Stimulated activated CD4-positive, alpha-beta T cell treated with anti-CD3 and anti-CD28 coated beads, Interleukin-1b, Interleukin-23, amount 100 ng/mL, for 1 hour (primary cell): ENCODE measurements around the gene GNG4.
"Not testable (repeated sequence)": the region's sequence is repeated elsewhere in the genome, so short reads cannot be mapped to it uniquely, and the experiment has no call there.

ENCODE experiments used
- DNase-seq, 2 donors: peaks; one replicate each; pipeline ENCODE4 v3.0.0-alpha.2; 2020; ENCODE audit warnings: low read depth in 2 of 2

GNG4 gene

GRCh38 chr1:235625831-235626230, 23.8 kb downstream of the GNG4 start:
- DNase-seq: no peak

DNA sequence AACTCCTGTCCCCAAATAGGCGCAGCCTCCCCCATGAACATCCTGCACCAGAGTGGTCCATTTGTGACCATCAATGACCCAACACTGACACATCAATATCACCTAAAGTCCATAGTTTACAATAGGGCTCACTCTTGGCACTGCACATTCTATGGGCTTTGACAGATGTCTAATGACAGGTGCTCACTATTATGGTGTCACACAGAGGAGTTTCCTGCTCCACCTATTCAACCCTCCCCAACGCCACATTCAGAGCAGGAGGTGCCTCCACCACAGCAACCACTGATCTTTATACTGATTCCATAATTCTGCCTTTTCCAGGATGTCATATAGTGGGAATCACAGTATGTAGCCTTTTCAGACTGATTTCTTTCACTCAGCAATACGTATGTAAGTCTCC, 24.2 kb downstream of the GNG4 start:
- DNase-seq: no peak

DNA sequence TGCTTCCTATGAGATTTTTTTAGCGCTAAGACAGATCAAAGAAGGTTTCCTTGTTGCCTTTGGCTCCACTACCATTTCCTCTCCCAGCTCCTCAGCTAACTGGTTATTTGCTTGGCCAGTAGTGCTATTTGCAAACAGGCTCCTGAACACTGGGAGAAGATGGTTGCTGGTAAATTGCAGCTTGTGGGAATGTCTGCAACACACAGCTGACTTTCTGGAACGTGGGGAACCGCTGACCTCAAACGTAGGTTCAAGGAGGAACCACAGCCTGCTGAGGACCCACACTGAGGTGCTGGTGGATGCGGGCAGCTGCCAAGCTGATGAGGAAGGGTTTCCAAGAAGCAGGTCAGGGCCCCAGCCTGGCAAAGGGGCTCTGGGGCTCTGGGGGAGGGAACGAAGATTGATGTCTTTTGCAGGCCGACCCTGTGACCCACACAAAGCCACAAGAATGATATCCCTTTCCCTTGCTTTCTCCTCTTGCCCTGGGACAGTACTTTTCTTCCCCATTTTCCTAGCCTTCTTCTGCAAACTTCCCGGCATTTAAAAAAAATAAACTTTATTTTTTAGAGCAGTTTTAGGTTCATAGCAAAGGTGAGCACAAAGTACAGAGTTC, 24.8 kb downstream of the GNG4 start:
- DNase-seq: no peak

- no peak for DNase-seq
Measured at GRCh38 chr1:235622936-235623779, 26.4 kb downstream of the GNG4 start.

DNA sequence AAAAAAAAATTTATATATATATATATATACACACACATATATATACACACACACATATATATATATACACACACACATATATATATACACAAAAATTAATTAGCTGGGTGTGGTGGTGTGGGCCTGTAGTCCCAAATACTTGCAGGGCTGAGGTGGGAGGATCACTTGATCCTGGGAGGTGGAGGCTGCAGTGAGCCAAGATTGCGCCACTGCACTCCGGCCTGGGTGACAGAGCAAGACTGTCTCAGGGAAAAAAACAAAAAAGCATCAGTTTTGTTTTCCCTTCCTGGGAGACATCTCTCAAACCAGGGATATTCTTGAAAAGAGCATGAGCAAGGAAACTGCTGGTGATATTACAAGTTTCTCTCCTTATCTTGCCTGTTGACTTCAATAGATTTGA, 30.4 kb downstream of the GNG4 start:
- not testable (repeated sequence) for DNase-seq

GRCh38 chr1:235617808-235618207, 31.8 kb downstream of the GNG4 start:
- DNase-seq: no peak

DNA sequence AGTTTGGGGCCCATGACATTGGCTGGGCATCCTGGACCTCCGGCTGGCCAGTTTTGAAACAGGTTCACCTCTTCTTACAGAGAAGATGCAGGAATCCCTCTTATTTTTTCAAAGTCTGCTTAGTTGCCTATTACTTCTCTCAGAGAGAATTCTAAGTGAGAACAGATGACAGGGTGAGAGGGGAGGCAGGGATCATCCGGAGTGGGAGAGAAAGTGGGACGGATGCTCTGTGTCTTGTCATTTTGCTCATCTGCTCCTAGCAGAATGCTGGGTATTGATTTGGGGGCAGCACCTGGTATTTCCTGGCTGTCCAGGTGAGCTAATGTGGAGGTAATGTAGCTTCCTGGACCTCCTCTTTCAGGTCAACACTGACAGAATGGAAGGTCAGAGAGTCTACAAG, 32.4 kb downstream of the GNG4 start:
- no peak for DNase-seq

GRCh38 chr1:235614442-235614954, 35.1 kb downstream of the GNG4 start:
- no peak for DNase-seq

- no peak for DNase-seq
Measured at GRCh38 chr1:235613602-235614001, 36.0 kb downstream of the GNG4 start.

DNA sequence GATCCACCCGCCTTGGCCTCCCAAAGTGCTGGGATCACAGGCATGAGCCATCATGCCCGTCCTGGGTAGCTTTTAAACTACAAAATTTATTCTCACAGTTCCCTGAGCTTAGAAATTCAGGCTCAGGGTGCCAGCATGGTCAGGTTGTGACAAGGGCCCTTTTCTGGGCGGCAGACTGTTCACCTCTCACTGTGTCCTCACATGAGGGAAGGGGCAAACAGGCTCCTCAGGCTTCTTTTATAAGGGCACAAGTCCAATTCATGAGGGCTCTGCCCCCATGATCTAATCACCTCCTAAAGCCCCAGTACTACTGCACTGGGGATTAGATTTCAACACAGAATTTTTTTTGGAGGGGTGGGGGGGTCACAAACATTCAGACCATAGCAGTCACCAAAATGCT, 36.8 kb downstream of the GNG4 start:
- DNase-seq: no peak

- DNase-seq: no peak
Measured at GRCh38 chr1:235610157-235610556, 39.4 kb downstream of the GNG4 start.

- no peak for DNase-seq
Measured at GRCh38 chr1:235608278-235608677, 41.3 kb downstream of the GNG4 start.

GRCh38 chr1:235607284-235607683, 42.3 kb downstream of the GNG4 start:
- DNase-seq: no peak

DNA sequence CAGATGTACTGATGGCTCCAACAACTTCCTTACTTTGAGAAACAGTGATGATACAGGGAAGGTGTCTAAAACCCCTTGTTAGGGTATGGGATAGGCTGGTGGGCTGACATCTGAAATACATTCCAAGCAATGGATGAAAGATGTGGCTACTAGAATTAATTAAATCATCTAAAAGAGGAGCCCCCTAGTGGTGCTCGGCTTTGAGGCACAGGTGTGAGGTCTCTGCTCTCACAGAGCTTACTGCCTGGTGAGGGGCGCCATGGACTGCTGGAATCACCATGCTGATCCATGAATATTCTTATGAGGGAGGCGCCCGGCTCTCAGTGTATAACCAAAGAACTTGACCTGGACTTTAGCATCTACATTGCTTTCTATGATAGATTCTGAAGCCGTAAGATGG, 48.5 kb downstream of the GNG4 start:
- no peak for DNase-seq

GRCh38 chr1:235599536-235599935, 50.0 kb downstream of the GNG4 start:
- no peak for DNase-seq

- no peak for DNase-seq
Measured at GRCh38 chr1:235597867-235598553, 51.6 kb downstream of the GNG4 start.

DNA sequence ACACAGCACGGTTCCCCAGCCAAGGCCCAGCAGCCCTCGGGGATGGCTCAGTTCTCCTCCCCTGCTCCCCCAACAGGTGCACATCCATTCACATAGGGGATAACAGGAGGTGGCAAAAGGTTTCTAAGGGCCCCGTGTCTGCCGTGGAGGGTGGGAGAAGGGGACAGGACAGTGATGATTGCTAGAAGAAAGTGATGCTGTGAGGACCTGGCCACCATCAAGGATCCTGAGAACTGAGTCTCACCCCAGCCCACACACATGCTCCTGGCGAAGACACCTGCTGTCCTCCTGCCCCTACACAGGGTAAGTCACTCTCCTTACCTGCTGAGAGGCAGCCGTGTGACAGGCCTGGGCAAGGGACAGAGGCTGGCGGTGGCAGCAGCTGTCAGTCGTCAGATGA, 54.5 kb downstream of the GNG4 start:
- DNase-seq: no peak

GRCh38 chr1:235594281-235594895, 55.2 kb downstream of the GNG4 start:
- not testable (repeated sequence) for DNase-seq

DNA sequence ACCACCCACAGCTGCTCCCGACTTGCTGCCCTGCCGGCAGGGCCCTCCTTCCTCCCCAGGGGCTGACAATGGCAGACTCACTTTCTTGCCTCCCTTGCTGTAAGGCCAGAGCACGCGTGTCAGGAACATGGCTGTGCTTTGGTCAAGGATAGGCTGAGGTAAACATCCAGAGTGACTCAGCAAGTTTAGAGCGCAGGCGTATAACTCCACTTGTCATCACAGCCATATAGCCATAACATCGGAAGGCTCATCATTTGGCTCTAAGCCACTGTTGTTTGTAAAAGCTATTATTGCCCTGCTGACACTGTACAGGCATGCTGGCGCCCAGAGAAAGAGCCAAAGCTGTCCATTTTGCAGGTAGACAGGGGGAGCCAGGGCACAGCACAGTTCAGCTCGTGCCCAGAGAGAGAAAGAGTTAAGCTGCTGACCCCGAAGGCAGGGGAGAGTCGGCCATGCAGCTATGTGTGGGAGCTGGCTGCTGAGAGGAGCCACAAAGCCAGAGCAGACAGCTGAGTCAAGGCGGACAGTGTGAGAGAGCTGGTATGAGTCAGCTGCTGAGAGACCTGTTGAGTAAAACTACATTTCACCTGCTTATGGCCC, 60.6 kb downstream of the GNG4 start:
- no peak for DNase-seq

DNA sequence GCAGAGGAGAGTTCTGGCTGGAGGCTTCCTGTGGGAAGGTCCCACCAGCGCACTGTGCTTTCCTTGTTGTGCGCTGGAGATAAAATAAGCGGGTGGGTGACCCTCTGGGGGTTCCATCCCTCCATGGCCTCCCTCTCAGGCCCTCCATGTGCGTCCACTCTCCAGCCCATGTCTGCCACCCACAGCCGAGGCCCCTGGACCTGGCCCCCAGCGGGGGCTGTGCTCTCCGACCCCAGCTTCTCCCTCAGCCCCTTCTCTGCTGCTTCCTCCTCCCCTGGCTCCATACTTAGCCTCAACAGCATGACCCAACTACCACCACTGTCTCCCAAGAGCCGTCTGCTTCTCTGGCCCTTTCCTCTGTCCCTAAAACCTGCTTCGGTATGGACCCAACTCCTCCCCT, 61.4 kb downstream of the GNG4 start:
- no peak for DNase-seq

GRCh38 chr1:235586992-235587391, 62.6 kb downstream of the GNG4 start:
- no peak for DNase-seq

- DNase-seq: no peak
Measured at GRCh38 chr1:235586413-235586812, 63.2 kb downstream of the GNG4 start.
